ENCODE data around the gene LRRC27.

Gene LRRC27

DNA sequence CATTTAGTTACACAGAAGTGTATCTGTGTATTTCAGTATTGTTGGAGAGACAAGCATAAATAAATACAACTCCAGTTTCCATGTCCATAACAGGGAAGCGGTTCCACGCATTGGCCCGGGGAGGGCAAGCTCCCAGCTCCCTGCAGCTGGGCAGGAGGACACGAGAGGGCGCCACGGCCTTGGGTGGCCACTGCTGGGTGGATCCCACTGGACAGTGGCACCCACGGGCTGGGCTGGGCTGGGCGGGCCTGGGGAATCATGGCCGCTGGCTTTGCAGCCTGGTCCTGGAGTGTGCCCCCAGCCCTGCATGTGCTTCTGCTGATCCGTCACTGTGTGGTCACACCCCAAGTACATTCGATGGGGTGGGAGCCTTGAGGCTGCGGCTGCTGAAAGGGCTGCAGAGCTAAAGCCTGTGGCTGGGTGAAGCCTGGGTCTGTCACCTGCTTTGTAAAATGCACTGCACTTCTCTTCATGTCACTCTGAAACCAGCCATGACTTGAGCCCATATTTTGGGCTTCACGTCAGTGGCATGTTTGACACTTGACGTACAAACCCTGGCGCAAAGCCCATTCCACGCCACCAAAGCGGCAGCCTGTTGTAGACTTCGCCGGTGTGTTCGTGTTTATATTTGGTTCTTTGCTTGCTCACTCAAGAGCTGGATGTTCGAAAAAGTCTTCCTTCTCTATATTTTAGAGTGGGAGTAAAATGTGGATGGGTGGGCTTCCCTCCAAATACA lies 27.5 kb downstream of the LRRC27 start:
- ATAC-seq, result no peak

GRCh38 chr10:132360766-132361447 lies 28.9 kb downstream of the LRRC27 start:
- peak in 1 of 2 donors; percentile 33 for ATAC-seq

- no peak for ATAC-seq
Observed at GRCh38 chr10:132361581-132362101, 29.6 kb downstream of the LRRC27 start.

GRCh38 chr10:132362151-132362611 lies 30.2 kb downstream of the LRRC27 start:
- ATAC-seq, result no peak

DNA sequence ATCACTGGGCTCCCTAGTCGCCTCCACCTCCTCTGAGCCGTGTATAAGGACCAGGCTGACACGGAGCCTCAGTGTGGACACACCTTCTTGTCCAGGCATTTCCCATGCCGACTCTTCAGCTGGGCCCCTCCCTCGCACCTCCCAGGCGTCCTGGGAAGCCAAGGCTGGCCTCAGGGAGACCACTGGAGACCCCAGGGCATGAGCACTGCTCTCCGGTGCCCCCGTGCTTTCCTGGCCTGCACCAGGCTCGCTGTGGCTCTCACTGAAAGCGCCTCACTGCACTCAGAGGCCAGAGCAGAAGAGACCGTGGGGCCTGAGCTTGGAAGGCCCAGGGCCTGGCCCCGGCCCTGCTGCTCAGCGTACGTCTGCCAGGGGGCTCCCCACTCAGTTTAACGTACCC lies 31.4 kb downstream of the LRRC27 start:
- no peak for ATAC-seq

GRCh38 chr10:132363921-132364593 lies 32.1 kb downstream of the LRRC27 start:
- peak in 1 of 2 donors; percentile 74 for ATAC-seq

GRCh38 chr10:132364594-132364970 lies 32.6 kb downstream of the LRRC27 start:
- ATAC-seq, result peak in 1 of 2 donors; percentile 30

DNA sequence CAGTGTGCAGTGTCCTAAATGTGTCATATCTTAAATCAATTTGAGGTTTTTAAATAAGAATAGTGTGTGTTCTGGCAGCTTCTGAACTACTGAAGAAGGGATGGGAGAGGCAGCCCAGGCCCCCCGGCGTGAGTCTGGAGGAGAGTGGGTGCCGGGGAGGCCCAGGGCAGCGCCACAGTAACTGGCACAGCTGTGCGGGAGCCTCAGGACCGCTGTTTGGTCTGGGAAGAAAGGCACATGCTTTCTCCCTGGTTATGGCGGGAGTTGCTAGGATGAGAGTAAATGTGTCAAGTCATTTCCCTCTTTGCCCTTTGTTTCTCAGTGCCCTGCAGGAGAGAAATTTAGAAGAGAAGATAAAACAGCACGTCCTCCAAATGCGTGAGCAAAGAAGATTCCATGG lies 33.1 kb downstream of the LRRC27 start:
- ATAC-seq, result no peak

DNA sequence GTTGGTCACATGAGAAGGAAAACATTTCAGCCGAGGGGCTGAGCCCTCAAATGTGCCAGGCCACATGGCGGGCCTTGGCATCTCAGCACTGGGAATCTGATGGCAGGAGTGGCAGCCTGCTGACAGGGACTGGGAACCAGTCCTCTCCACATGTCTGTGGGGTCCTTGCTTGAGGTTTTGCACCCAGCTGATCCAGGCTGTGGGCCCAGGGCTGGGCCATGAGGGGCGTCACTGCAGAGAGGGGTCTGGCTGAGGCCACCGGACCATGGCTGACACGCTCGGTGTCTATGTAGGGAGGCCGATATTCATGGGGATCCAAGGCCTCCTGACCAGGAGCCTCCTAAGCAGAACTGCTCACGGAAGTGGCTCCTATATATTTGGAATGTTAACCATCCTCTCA lies 34.0 kb downstream of the LRRC27 start:
- ATAC-seq, result no peak

DNA sequence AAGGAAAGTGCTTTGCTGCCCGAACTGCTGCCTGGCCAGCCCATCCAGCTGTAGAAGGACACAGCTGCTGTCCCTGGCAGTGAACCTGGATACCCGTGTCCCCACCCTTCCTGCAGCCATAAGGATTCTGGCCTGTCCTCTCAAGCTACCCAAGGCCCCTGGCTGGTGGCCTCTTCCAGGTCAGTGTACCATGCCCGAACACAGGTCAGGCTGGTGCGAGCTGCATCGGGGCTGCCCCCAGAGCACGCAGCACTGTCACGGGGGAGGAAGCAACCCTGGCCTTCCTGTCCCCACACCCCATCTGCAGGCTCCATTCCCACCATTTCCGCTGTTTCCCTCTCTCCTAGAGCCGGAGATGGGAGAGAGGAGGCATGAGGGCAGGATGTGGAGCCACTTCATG lies 34.5 kb downstream of the LRRC27 start:
- no peak for ATAC-seq

DNA sequence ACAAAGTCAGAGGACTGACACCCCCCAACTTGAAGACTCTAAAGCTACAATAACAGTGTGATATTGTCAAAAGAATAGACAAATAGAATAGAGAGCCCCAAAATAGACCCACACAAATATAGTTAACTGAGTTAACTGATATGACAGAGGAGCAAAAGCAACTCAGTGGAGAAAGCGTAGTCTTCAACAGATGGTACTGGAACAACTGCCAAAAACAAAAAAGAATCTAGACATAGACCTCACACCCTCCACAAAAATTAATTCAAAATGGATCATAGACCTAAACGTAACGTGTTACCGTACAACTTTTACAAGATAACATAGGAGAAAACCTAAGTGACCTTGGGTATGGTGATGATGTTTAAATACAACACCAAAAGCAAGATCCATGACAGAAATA lies 36.4 kb downstream of the LRRC27 start:
- no peak for ATAC-seq

- ATAC-seq, result no peak
Observed at GRCh38 chr10:132368881-132369635, 37.1 kb downstream of the LRRC27 start.

- ATAC-seq, result no peak
Observed at GRCh38 chr10:132369636-132370185, 37.7 kb downstream of the LRRC27 start.

GRCh38 chr10:132370426-132371340 lies 38.7 kb downstream of the LRRC27 start:
- no peak for ATAC-seq

DNA sequence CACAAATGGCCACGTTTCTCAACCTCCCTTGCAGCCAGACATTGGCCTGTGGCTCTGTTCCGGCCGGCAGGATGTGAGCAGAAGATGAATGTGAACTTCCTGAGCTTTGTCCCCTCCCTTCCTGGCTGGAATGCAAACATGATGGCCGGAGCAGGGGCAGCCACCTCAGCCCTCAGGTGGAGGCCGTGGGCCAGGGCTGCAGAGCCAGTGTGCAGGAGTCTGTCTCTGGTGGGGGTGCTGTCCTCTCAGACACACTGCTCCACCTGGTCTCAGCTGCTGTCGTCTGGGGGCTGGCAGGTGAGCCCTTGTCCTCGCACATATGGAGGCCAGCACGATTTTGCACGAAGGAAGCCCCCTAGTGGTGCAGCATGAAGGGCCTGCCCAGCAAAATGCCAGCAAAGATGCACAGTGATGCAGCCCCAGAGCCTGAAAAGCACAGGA lies 39.7 kb downstream of the LRRC27 start:
- no peak for ATAC-seq

- ATAC-seq, result no peak
Observed at GRCh38 chr10:132372516-132373095, 40.6 kb downstream of the LRRC27 start.

GRCh38 chr10:132373241-132373955 lies 41.4 kb downstream of the LRRC27 start:
- ATAC-seq, result no peak

DNA sequence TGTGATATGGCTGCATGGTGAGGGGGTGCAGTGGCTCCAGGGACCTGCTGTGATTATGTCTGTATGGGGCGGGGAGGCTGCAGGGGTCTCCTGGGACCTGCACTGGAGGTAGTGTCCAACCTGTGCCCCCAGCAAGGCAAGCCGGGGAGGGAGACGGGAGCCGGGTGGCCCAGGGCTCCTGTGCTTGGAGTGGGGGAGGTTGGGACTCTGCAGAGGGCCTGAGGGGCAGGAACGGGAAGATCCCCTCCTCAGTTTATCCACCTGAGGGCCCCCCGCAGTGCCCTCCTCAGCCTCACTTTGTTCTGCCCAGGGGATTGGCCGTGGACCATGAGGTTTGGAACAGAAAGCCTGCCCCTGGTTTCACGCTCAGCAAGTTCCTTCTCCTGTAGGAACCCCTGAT lies 42.2 kb downstream of the LRRC27 start:
- ATAC-seq, result no peak

GRCh38 chr10:132374612-132375011 lies 42.6 kb downstream of the LRRC27 start:
- ATAC-seq, result no peak

Measured in activated CD4-positive, CD25-positive, alpha-beta regulatory T cell treated with anti-CD3 and anti-CD28 coated beads, Interleukin-2, amount 50 U/mL, for 24 hours (primary cell).